NCI-H526 treated with DMSO at 0.1 percent for 48 hours (cell line): ENCODE data around the gene PCBP3.
A peak's percentile ranks its signal among the peaks of the same experiment; 100 is the strongest.
"Not testable (repeated sequence)": the region's sequence is repeated elsewhere in the genome, so short reads cannot be mapped to it uniquely, and the experiment has no call there.

ENCODE experiments used
- DNase-seq: peaks from one replicate; lab custom pipeline; 2025; lab: John Stamatoyannopoulos, UW

PCBP3 gene

DNA sequence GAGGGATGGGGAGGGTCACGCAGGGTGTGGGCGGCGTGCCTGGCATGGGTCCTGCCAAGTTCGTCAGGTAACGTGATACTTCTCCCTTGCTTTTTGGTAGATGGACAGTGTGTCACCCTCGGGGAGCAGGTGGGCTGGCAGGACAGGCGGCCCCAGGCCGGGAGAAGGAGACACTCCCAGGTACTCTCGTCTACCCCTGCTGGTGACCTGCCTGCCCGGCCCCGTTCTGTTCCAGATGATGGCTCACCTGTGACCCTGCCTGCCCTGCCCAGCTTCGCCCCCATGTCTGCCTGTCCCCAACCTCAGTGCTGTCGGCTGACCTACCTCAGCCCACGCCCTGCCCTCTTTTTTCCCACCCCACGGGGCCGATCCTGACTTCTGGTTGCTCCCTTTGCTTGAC lies 144.7 kb downstream of the PCBP3 start:
- DNase-seq = no peak

DNA sequence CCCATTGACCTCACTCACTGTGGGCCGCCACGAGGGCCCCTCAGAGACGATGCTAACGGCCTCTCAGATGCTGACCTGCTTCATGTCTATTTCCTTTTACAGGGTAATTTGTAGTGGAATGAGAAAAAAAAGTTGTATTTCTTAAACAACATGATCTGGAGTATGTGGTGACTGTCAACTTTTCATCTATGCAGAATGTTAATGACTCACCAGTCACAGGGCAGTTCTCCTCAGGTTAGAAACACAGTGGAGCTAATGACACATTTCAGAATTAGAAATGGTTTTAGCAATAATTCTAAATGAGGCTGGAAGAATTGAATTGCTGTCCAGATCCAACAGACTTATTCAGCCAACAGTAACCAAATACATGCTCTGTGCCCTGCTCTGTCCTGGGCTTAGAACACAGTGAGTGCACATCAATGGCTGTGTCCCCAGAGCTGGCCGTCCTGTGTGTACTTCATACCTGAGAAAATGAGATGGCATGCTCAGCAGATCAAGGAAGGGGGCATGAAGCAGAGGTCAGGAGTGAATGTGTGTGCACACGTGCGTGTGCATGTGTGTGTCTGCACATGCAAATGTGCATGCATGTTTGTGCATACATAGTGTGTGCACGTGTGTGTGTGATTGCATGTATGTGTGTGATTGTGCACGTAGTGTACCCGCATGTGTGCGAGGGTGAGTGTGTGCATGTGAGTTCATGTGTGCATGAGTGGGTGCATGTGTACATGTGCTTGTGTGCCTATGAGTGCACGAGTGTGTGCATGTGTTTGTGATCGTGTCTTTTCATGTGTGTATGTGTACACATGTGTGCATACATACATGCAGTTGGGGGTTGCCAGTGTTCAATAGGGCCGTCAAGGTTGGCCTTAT lies 145.3 kb downstream of the PCBP3 start:
- no peak for DNase-seq

DNA sequence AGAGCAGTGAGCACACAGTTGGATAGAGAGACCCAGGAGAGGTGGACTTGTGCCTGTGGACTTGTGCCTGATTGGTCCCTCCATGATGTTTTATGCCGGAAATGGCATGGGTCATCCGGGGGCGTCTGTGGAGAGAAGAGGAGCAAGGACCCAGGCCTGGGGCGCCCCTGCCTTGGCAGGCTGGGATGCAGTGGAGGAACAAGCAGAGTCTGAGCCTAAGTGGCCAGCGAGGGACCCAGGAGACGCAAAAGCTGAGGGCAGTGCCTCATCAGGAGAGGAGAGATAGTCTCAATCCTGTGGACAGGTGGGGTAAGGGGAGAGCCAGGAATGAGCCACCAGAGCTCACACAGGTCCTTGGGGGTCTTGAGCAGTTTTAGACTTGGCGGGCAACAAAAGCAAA lies 146.9 kb downstream of the PCBP3 start:
- no peak for DNase-seq

DNA sequence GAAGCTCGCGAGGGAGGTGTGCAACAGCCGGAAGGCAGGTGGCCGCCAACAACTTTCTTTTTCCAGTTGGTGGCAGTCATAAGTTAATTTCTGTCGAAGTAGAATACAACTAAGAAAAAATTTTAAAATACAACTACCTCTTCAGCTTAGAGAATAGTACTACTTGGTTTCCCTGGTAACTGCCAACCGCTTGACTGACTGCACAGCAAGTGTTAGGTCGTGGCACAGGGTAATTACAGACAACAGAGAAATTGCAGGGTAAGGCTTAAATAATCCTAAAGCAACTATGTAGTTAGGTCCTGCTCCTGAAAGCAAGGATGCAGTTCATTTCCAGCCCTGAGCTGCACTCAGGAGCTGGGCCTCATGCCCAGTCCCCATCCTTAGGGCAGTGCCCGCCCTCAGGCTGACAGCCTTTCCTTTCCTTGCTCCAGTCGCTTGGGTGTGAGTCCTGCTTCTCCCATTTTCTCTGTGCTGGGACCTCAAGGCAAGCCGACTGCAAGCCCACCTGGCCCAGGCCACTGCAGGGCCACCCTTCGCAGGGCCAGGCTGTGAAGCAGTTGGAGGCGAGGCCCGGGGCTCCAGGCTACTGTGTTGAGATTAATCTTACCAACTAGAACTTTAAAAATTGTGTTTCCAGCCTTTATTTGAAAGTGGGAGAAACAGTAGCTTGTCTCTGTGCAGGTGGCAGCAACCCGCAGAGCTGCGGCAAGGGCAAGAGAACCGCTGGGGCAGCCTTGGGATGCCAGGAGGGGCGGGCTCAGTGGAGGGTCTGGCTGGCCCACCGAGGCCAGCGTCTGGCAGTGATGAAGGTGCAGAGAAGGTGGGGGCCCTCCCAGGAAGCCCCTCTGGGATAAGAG lies 148.3 kb downstream of the PCBP3 start:
- DNase-seq = no peak

DNA sequence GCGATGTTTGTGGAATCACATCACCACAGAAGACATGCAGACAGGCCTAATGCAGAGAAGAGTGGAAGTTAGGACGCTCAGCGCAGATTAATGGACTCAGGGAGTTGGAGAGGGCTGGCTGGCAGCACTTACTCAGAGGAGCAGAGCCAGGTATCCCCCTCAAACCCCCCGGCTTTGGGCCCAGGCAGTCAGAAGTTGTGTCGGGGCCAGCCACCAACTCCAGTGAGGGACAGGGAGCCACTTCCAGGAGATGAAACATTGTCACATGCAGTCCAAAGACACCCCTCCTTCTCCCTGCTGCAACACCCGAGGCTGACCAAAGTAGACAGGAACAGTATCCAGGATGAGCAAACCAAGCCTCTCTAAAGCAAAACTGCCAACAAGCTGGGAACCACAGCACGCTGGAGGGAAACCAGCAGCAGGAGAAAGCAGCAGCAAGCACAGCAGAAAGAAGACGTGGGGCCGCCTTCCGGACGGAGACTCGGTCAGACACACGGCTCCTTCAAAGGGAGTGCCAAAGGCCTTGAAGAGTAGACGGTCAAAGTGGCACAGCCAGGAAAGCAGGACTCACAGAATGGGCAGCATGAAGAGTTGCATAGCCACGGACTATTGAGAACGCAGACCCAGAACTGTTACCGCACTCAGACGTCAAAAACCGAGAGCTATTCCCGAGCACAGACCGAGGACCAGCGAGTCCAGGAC lies 149.3 kb downstream of the PCBP3 start:
- no peak for DNase-seq

DNA sequence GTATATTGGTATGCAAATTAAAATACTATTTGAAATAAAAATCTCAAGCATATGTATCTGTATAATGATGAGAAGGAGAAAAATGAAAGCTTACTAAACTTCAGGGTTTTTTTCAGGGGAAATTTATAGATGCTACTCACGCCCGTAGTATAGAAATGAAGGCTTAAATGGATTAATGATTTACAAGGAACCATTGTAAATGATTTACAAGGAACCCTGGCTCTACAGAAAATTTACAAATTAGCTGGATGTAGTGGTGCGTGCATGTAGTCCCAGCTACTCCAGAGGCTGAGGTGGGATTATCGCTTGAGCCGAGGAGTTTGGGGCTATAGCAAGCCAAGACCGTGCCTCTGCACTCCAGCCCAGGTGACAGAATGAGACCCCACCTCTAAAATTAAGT lies 150.5 kb downstream of the PCBP3 start:
- DNase-seq = peak; percentile 21

DNA sequence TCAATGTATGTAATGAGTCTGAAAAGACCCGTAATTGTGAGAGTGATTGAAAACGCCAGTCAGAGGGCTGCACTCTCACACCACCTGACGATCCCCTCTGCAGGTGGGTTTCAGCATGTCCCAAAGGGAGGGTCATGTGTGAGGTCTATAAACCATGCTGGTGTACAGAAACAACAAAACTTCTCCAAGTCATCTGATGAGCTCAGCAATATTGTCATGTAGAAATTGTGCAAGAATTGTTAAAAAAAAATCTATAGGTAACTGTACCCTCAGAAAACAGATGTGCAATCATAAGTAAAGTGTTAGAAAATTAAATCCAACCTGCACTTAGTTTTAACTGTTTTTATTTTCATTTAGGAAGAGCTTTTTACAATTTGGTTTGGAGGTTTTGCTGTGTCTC lies 152.5 kb downstream of the PCBP3 start:
- no peak for DNase-seq

DNA sequence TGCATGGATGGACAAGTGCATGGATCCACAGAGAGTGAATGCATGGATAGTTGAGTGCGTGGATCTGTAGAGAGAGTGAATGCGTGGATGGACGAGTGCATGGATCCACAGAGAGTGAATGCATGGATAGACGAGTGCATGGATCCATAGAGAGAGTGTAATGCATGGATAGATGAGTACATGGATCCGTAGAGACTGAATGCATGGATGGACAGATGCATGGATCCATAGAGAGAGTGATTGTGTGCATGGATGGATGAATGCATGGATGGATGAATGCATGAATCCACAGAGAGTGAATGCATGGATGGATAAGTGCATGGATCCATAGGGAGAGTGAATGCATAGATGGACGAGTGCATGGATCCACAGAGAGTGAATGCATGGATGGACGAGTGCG lies 153.8 kb downstream of the PCBP3 start:
- no peak for DNase-seq

DNA sequence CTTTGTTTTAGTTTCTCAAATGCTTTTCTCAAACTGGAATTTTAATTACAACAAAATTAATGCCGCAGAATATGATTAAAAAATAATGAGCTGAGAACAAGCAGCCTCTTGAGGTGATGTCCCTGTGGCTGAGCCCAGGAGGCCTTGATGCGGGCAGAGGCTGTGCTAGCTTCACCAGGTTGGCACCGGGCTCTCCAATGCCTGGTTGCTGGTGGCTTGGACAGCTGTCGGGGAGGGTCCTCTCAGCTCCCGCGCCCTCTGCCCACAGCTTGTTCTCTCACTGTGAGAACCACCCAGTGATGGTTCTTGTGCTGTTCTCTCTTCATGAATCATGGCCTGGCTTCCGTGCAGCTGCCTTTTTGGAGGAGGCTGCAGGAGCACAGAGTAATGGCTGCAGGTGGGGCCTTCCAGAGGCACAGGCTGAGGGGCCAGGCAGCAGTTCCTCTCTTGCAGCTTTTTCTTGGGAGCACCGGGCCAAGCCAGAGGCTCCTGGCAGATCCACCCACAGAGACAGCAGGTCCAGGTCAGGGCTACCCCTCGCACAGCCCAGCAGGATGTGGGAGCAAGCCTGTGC lies 156.3 kb downstream of the PCBP3 start:
- no peak for DNase-seq

DNA sequence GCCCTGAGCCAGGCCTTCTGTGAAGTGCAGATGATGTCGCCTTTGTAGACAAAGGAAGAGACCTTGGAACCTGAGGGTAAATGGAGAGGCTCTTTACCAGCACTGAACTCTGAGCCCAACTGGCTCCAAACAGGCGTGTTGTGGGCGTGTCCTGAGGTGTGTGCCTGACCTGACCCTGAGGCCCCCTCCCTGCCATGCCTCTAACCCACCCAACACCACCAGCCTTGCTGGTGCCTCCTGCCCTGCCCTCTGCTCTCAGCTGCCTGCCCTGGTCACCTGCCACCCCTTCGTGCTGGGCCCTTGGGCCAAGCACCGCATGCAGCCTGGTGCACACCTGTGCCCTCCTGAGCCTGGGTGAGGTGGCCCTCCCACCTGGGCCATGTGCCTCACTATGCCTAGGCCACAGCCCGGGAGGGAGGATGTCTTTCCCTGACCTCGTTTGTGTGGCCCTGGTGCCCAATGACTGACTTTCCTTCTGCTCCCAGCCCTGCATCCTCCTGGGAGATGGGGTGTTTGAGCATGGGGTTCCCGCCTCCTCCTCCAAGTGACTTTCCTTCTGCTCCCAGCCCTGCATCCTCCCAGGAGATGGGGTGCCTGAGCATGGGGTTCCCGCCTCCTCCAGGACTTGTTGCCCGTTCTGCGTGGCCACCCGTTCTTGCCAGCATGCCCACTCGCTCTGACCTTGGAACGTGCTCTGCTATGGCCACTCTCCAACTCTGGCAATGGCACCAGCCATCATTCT lies 157.0 kb downstream of the PCBP3 start:
- DNase-seq = no peak

DNA sequence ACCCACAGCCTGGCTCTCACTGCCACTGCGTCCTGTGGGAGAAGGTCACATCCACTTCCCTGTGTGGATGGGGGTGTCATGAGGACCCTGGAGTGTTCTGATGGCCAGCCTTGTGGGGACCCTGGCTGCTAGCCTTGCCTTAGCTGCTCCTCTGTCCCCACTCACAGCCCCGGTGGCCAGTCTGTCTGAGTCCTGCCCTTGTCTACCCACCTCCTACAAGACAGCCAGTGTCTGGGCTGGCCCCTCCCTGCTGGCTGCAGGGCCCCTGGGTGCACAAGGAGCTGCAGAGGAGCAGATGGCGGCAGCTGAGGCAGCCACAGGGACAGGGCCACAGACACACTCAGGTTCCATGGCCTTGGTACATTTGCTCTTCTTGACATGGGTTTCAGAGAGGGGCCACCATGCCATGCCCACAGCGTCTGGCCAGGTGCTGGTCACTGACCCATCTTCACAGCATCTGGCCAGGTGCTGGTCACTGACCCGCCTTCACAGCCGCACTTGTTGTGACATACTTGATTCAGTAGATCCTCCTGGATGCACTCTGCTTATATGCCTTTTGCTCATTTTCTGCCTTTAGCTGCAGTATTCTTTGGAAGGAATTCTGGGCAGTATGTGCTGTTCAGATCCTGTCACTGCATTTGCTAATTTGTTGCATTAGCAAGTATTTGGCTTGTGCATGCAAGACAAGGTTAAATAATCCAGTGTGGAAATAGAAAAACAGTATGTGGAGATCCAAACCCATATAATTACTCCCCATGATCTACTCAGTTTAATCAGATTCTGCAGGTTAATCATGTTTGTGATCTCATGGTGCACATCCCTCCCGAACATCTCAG lies 157.8 kb downstream of the PCBP3 start:
- no peak for DNase-seq

DNA sequence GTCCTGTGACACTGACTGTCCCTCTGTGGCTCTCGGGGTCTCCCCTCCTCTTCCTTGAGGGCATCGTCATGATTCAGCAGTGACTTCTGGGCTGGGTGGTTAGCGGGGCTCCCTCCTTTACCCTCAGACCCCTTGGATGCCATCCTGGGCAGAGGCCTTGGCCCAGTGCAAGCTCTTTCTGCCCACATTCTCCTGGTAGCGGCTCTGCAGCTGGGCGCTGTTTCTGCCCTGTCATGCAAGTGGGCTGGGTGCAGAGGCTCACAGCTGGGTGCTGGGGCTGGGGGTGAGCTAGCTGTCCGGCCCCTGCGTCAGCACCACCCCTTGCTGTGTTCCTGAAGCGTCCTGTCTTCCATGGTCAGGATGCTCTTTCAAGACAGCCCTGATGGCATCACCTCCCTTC lies 158.5 kb downstream of the PCBP3 start:
- no peak for DNase-seq

DNA sequence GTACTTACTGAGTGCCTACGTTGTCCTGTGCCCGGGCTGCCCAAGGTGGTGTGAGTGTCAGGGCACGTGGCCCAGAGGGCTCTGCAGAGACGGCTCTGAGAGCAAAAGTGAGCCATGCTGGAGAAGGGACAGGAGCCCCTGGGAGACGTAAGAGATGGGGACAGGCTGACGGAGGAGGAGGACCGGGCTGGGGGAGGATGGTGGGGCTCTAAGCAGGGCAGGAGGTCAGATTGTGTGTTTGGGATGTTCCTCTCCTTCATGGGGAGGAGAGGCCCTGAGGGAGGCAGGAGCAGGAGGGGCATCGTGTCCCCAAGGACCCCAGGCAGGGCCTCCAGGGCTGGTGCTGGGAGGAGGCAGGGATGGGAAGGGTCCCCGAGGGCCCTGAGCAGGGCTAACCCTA lies 158.9 kb downstream of the PCBP3 start:
- DNase-seq = no peak

DNA sequence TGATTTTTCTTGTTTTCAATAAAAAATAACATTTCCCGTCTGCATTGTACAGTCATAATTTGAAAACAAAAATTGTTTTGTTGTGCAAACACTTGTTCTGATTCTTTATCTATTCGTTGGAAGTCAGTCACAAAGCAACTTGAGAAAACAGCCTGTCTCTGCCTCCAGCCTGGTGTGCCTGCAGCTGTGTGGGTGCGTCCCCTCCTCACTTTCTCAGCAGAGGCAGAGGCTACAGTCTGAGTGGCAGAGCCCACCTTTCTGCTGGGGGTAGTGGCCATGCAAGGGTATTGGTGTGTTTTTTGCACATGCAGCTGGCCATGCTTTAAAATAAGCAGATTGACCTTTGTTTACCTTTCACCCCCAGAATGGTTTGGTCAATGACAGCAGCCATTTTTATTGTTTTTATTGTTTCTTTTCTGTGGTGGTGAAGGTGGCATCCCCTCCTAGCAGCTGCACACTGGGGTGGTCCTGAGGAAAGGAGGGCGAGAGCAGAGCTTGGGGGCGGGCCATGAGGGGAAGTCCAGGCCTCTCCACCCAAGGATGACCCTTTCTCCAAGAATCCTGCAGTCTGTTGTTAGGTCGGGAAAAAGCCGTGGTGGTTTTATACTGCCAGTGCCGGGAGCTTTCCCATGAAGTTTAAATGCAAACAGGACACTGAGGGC lies 159.6 kb downstream of the PCBP3 start:
- DNase-seq = no peak

DNA sequence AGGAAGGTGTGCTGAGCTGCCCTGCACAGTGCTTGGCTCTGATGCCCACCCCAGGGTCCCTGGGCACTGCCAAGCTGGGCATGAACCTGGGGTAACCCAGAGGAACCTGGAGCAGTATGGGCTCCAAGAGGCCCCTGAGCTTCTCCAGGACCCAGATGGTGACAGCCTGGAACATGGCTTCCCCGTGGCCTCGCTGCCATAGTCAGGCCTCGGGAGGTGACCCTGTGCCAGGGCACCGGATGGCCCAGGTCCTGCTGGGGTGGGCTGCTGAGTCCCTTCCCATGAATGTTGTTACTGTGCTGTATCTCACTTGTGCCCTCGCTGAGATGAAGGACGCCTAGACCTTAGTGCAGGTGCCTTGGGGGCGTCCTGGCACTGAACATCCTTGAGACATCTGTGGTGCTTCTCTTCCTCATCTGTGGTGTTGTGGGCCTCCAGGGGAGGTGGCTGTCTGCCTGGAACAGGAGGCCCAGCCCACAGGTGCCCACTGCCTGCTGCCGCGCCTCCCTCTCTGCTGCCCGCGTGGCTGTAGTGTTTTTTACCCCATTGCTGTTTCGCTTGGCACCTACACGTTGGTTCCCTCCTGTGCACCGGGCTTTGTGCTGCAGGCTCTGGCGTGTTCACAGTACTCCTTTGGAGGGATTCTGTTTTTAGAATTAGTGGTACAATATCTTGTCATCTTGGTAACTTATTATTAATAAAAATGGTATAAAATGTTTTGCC lies 160.3 kb downstream of the PCBP3 start:
- DNase-seq = no peak

DNA sequence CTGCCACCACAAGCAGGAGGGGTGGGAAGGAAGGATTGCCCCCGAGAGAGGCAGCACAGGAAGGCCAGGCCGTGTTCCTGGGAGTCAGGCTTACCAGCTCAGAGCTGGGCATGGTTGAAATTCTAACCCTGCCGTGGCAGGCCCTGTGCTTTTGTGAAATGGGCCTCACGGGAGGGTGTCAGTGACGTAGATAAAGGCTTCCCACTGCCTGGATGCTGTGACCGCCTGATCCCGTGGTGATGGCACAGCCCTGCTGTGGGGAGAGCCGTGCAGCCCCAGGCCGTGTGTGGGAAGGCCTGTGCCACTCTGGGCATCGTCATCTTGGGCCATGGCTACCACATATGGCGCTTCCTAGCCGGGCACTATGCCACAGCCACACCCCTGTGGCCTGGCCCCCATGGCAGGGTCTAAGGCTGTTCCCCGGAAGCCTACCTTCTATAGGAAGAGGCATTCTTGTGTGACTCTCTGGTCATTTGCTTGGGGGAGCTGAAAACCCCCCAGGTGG lies 161.3 kb downstream of the PCBP3 start:
- DNase-seq = no peak

DNA sequence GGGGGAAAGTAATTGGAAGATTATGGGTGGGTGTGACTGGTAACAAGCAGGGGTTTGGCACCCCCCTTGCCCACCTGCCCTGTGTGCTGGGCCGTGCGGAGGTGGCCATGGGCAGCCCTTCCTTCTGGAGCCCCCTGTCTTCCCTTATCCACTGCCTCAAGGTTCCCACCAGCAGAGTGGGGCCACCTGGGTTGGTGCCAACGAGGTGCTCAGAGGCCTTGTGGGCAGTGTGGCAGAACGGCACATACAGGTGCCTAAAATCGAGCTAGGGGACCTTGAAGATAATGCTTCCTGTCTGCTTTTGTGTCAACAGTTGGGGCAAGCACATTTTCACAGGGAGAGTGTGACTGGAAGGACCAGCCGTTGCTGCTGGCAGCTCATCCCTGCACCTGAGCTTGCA lies 161.8 kb downstream of the PCBP3 start:
- no peak for DNase-seq

DNA sequence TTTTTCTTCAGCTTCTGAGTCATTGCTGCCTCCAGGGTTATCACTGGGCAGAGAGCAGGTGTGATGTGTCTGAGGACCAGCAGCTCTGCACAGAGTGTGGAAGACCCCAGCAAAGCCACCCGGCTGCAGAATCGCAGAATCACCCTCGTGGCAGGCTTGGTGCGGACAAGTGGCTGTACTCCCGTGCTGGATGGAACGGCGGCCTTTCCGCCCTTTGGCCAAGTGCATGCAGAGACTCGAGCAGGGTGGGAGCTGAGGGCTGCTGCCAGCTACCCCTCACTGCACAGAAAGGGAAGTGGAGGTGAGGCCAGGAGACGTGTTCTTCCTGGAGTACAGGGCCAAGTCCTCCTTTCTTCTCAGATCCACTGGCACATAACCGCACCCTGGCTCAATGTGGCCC lies 162.5 kb downstream of the PCBP3 start:
- no peak for DNase-seq

DNA sequence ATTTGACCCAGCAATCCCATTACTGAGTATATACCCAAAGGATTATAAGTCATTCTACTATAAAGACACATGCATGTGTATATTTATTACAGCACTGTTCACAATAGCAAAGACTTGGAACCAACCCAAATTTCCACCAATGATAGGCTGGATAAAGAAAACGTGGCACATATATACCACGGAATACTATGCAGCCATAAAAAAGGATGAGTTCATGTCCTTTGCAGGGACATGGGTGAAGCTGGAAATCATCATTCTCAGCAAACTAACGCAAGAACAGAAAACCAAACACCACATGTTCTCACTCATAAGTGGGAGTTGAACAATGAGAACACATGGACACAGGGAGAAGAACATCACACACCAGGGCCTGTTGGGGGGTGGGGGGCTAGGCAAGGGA lies 165.1 kb downstream of the PCBP3 start:
- not testable (repeated sequence) for DNase-seq
